SU-DHL-6 (cell line): ENCODE measurements around the gene KNOP1.

Source experiments
- EZH2phosphoT487 ChIP-seq: fragments of 200-600 bp; sonication (generic), shearing (Covaris generic); conservative IDR thresholded peaks from 2 replicates; pipeline ENCODE4 v1.6.1; 2018; ENCODE audit warnings: mild to moderate bottlenecking, antibody characterized with exemption, low read length, moderate library complexity, mixed read lengths
- TF ChIP-seq, protein P1 (sequence below): fragments of 200-600 bp; sonication (generic); IDR thresholded peaks from one replicate; pipeline ENCODE4 v1.5.1; 2017; ENCODE audit warnings: antibody characterized with exemption, mild to moderate bottlenecking, low read length, moderate library complexity; ENCODE audit not compliant: insufficient read depth, poor library complexity, severe bottlenecking

DNA sequence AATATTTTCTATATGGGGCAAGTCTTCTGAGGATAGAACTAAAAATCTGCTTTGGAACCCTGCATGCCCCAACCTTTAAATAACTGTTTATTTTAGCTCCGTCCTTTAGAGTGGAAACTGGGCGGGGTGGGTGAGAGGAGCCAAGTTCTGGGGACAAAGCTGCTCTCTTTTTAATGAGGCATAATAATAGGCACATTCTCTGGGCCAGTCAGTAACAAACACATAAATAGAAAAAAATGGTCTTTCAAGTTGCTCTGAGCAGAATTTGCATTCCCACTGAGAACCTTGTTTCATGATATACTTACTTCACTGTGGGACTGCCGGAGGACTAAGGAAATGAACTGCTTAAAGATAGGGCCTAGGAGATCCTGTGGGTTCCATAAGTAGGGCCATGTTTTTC is 51.5 kb downstream of the KNOP1 start:
- TF ChIP-seq, protein P1, sequence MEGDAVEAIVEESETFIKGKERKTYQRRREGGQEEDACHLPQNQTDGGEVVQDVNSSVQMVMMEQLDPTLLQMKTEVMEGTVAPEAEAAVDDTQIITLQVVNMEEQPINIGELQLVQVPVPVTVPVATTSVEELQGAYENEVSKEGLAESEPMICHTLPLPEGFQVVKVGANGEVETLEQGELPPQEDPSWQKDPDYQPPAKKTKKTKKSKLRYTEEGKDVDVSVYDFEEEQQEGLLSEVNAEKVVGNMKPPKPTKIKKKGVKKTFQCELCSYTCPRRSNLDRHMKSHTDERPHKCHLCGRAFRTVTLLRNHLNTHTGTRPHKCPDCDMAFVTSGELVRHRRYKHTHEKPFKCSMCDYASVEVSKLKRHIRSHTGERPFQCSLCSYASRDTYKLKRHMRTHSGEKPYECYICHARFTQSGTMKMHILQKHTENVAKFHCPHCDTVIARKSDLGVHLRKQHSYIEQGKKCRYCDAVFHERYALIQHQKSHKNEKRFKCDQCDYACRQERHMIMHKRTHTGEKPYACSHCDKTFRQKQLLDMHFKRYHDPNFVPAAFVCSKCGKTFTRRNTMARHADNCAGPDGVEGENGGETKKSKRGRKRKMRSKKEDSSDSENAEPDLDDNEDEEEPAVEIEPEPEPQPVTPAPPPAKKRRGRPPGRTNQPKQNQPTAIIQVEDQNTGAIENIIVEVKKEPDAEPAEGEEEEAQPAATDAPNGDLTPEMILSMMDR, result no peak
- no peak for TF ChIP-seq EZH2phosphoT487
